Measurements from ENCODE around the gene ARRDC5. TPM values are rescaled to one million over a fixed set of nuclear protein-coding genes. Genes with fewer than 3 reads are reported as not detected.
"Not testable (repeated sequence)": the region's sequence is repeated elsewhere in the genome, so short reads cannot be mapped to it uniquely, and the experiment has no call there.

Gene ARRDC5
- total RNA-seq, 1 experiment from 2014 or later = not detected

- intact Hi-C loops (cut with micrococcal nuclease; ENCODE audit: unreplicated experiment) = no loop called here
- no peak for TF ChIP-seq CTCF (conservative IDR thresholded peaks at IDR 0.05; ENCODE audit: low read depth, low read length)
- no peak for TF ChIP-seq EZH2 (IDR thresholded peaks at IDR 0.05; ENCODE audit: borderline replicate concordance, low read depth, low read length, poor library complexity, severe bottlenecking)
- POLR2A ChIA-PET (ENCODE audit: low non-redundant PET) = no interaction called here
- DNase-seq (ENCODE audit: low spot score) = no peak
- CTCF ChIA-PET = interaction anchor here (0.7 kb wide), 2 partner anchors 28 to 61 kb away, joined by 3 to 4 read pairs; no protein-coding TSS in a partner anchor
- no peak overlapping the region for H3K4me3 ChIP-seq (ENCODE audit: low read depth, low read length, poor library complexity, severe bottlenecking)
- H3K36me3 ChIP-seq (ENCODE audit: insufficient read depth, low read length, poor library complexity, severe bottlenecking) = peaks cover 7% of the 10 kb centered on the region
- no peaks in the 10 kb centered on the region for H3K4me1 ChIP-seq (ENCODE audit: insufficient read depth, low read length, poor library complexity, severe bottlenecking)
- no peak overlapping the region for H3K27ac ChIP-seq (ENCODE audit: low read depth, low read length, poor library complexity, severe bottlenecking)
- BruUV-seq (replicated peaks) = no TSS peak
- H3K9me3 ChIP-seq (ENCODE audit: low read depth, low read length, poor library complexity, severe bottlenecking) = no peaks in the 10 kb centered on the region
- H3K27me3 ChIP-seq (replicated peaks; ENCODE audit: insufficient read depth, low read depth, low read length, poor library complexity) = no peaks in the 10 kb centered on the region
These were observed 55.3 kb downstream of the ARRDC5 start for GRCh38 chr19:4847190-4847973.

- CTCF ChIA-PET; DNase-seq (ENCODE audit: low spot score); H3K9me3 ChIP-seq (ENCODE audit: low read depth, low read length, poor library complexity, severe bottlenecking); H3K36me3 ChIP-seq (ENCODE audit: insufficient read depth, low read length, poor library complexity, severe bottlenecking); H3K4me1 ChIP-seq (ENCODE audit: insufficient read depth, low read length, poor library complexity, severe bottlenecking); H3K4me3 ChIP-seq (ENCODE audit: low read depth, low read length, poor library complexity, severe bottlenecking); H3K27me3 ChIP-seq (replicated peaks; ENCODE audit: insufficient read depth, low read depth, low read length, poor library complexity); BruUV-seq (replicated peaks); POLR2A ChIA-PET (ENCODE audit: low non-redundant PET); H3K27ac ChIP-seq (ENCODE audit: low read depth, low read length, poor library complexity, severe bottlenecking); intact Hi-C loops (cut with micrococcal nuclease; ENCODE audit: unreplicated experiment): not testable (repeated sequence)
These were observed 56.7 kb downstream of the ARRDC5 start for GRCh38 chr19:4845975-4846374.

GRCh38 chr19:4844348-4845179 lies 58.1 kb downstream of the ARRDC5 start:
- H3K4me1 ChIP-seq (ENCODE audit: insufficient read depth, low read length, poor library complexity, severe bottlenecking) = no peaks in the 10 kb centered on the region
- H3K27me3 ChIP-seq (replicated peaks; ENCODE audit: insufficient read depth, low read depth, low read length, poor library complexity) = no peaks in the 10 kb centered on the region
- DNase-seq (ENCODE audit: low spot score) = no peak
- H3K36me3 ChIP-seq (ENCODE audit: insufficient read depth, low read length, poor library complexity, severe bottlenecking) = peaks cover 4% of the 10 kb centered on the region
- TF ChIP-seq CTCF (conservative IDR thresholded peaks at IDR 0.05; ENCODE audit: low read depth, low read length) (no peak), EZH2 (IDR thresholded peaks at IDR 0.05; ENCODE audit: borderline replicate concordance, low read depth, low read length, poor library complexity, severe bottlenecking) (no peak)
- no TSS peak for BruUV-seq (replicated peaks)
- H3K27ac ChIP-seq (ENCODE audit: low read depth, low read length, poor library complexity, severe bottlenecking) = no peak overlapping the region
- intact Hi-C loops (cut with micrococcal nuclease; ENCODE audit: unreplicated experiment) = no loop called here
- CTCF ChIA-PET = interaction anchor here (0.6 to 0.7 kb wide), 2 partner anchors 46 to 53 kb away, joined by 4 to 10 read pairs; partner anchors contain the start of gene FEM1A
- POLR2A ChIA-PET (ENCODE audit: low non-redundant PET) = no interaction called here
- H3K9me3 ChIP-seq (ENCODE audit: low read depth, low read length, poor library complexity, severe bottlenecking) = no peaks in the 10 kb centered on the region
- H3K4me3 ChIP-seq (ENCODE audit: low read depth, low read length, poor library complexity, severe bottlenecking) = no peak overlapping the region
